Kidney epithelial cell (primary cell): ENCODE data around the gene TBX6. TPM values are rescaled to one million over a fixed set of nuclear protein-coding genes. Genes with fewer than 3 reads are reported as not detected.
"Not testable (repeated sequence)": the region's sequence is repeated elsewhere in the genome, so short reads cannot be mapped to it uniquely, and the experiment has no call there.

Experiments used
- DNase-seq: peaks from one replicate; pipeline ENCODE4 v3.0.0-alpha.2; 2010; ENCODE audit warnings: low read depth
- H3K27me3 ChIP-seq: 2 replicates; pipeline ENCODE4 v1.6.0; 2011; ENCODE audit warnings: low read length; ENCODE audit not compliant: control insufficient read depth, insufficient read depth
- H3K36me3 ChIP-seq: 2 replicates; pipeline ENCODE4 v1.5.1; 2011; ENCODE audit warnings: low read length; ENCODE audit not compliant: control insufficient read depth, insufficient read depth
- H3K4me3 ChIP-seq: 2 replicates; pipeline ENCODE4 v1.5.1; 2011; ENCODE audit warnings: low read depth, mild to moderate bottlenecking, control low read depth, low read length
- CTCF ChIP-seq: IDR thresholded peaks from 2 replicates; pipeline ENCODE4 v1.5.1; 2011; ENCODE audit warnings: mild to moderate bottlenecking, moderate library complexity, low read length, control low read depth, inconsistent platforms; ENCODE audit not compliant: insufficient read depth, poor library complexity, severe bottlenecking
- total RNA-seq: library from RNA; depleted of rRNA; stranded (reverse); fragments of >200 nt; gene quantifications from 2 replicates; pipeline ENCODE4 v1.2.3, GENCODE V29; 2015

Gene TBX6
- total RNA-seq, 1 donor from 2014 or later = 0.58 TPM

- TF ChIP-seq CTCF = no peak
Measured at GRCh38 chr16:30052671-30053372, 38.9 kb downstream of the TBX6 start.

GRCh38 chr16:30051518-30051917, 40.2 kb downstream of the TBX6 start:
- no peak for DNase-seq
- Histone ChIP-seq H3K36me3 (no peaks in the 10 kb centered on the region), H3K4me3 (no peak overlapping the region), H3K27me3 (no peaks in the 10 kb centered on the region)
- no peak for TF ChIP-seq CTCF

More at GRCh38 chr16:30052671-30053372, 38.9 kb downstream of the TBX6 start:
- Histone ChIP-seq H3K27me3 (no peaks in the 10 kb centered on the region), H3K36me3 (no peaks in the 10 kb centered on the region), H3K4me3 (peak overlapping the region; percentile 94)
- peak; percentile 32 for DNase-seq

- Histone ChIP-seq H3K36me3 (no peaks in the 10 kb centered on the region), H3K27me3 (peaks cover 2% of the 10 kb centered on the region), H3K4me3 (no peak overlapping the region)
- no peak for DNase-seq
- TF ChIP-seq CTCF = no peak
Measured at GRCh38 chr16:30049871-30050270, 41.9 kb downstream of the TBX6 start.

- TF ChIP-seq CTCF = no peak
- Histone ChIP-seq H3K4me3 (no peak overlapping the region), H3K36me3 (no peaks in the 10 kb centered on the region), H3K27me3 (peaks cover 2% of the 10 kb centered on the region)
- DNase-seq = no peak
Measured at GRCh38 chr16:30046588-30046987, 45.1 kb downstream of the TBX6 start.

- no peak for DNase-seq
- H3K4me3 ChIP-seq = no peak overlapping the region
- peaks cover 2% of the 10 kb centered on the region for H3K27me3 ChIP-seq
- H3K36me3 ChIP-seq = no peaks in the 10 kb centered on the region
- no peak for TF ChIP-seq CTCF
Measured at GRCh38 chr16:30046178-30046577, 45.5 kb downstream of the TBX6 start.

- Histone ChIP-seq H3K4me3 (no peak overlapping the region), H3K36me3 (no peaks in the 10 kb centered on the region), H3K27me3 (peaks cover 2% of the 10 kb centered on the region)
- no peak for DNase-seq
- TF ChIP-seq CTCF = peak; percentile 51
Measured at GRCh38 chr16:30041841-30042240, 49.9 kb downstream of the TBX6 start.

GRCh38 chr16:30040690-30041089, 51.0 kb downstream of the TBX6 start:
- H3K27me3 ChIP-seq, H3K4me3 ChIP-seq, H3K36me3 ChIP-seq, DNase-seq: not testable (repeated sequence)
